HG03378 (cell line): Measurements from ENCODE around the gene SEPTIN1.
"Not testable (repeated sequence)": the region's sequence is repeated elsewhere in the genome, so short reads cannot be mapped to it uniquely, and the experiment has no call there.

Experiments
- ATAC-seq: cut with Tn5 transposase; IDR thresholded peaks from one replicate; pipeline ENCODE4 v1.9.1; 2021; ENCODE audit warnings: mild to moderate bottlenecking, moderate library complexity; ENCODE audit not compliant: unreplicated experiment

The SEPTIN1 gene

GRCh38 chr16:30401768-30402425 is 19.5 kb upstream of the SEPTIN1 start:
- no peak for ATAC-seq

GRCh38 chr16:30399435-30400186 is 17.2 kb upstream of the SEPTIN1 start:
- ATAC-seq = no peak

GRCh38 chr16:30398661-30399434 is 16.5 kb upstream of the SEPTIN1 start:
- no peak for ATAC-seq

GRCh38 chr16:30397776-30398660 is 15.7 kb upstream of the SEPTIN1 start:
- ATAC-seq = no peak

- ATAC-seq = no peak
Measured at GRCh38 chr16:30397056-30397455, 14.7 kb upstream of the SEPTIN1 start.

GRCh38 chr16:30396627-30397026 is 14.3 kb upstream of the SEPTIN1 start:
- ATAC-seq = not testable (repeated sequence)

- ATAC-seq = no peak
Measured at GRCh38 chr16:30395992-30396585, 13.7 kb upstream of the SEPTIN1 start.

- ATAC-seq = no peak
Measured at GRCh38 chr16:30395155-30395991, 13.0 kb upstream of the SEPTIN1 start, which contains the start of gene ZNF48. Gene ZNF48, plus strand, starts transcription at chr16:30395420. Its CDS starts 375 bp downstream, at chr16:30395795.

- ATAC-seq = no peak
Measured at GRCh38 chr16:30394592-30395154, 12.3 kb upstream of the SEPTIN1 start.

- no peak for ATAC-seq
Measured at GRCh38 chr16:30383521-30383920, 1.2 kb upstream of the SEPTIN1 start.

GRCh38 chr16:30381291-30382041 is 895 bp downstream of the SEPTIN1 start:
- ATAC-seq = no peak

GRCh38 chr16:30380803-30381208 is 1.6 kb downstream of the SEPTIN1 start:
- no peak for ATAC-seq

GRCh38 chr16:30380072-30380802 is 2.1 kb downstream of the SEPTIN1 start:
- ATAC-seq = no peak

- ATAC-seq = no peak
Measured at GRCh38 chr16:30379158-30379783, 3.1 kb downstream of the SEPTIN1 start.

GRCh38 chr16:30378236-30379157 is 3.9 kb downstream of the SEPTIN1 start:
- ATAC-seq = peak; percentile 71

- peak; percentile 36 for ATAC-seq
Measured at GRCh38 chr16:30377812-30378235, 4.5 kb downstream of the SEPTIN1 start.
